ENCODE measurements around the gene SPIRE2.
A peak's percentile ranks its signal among the peaks of the same experiment; 100 is the strongest.

DNA sequence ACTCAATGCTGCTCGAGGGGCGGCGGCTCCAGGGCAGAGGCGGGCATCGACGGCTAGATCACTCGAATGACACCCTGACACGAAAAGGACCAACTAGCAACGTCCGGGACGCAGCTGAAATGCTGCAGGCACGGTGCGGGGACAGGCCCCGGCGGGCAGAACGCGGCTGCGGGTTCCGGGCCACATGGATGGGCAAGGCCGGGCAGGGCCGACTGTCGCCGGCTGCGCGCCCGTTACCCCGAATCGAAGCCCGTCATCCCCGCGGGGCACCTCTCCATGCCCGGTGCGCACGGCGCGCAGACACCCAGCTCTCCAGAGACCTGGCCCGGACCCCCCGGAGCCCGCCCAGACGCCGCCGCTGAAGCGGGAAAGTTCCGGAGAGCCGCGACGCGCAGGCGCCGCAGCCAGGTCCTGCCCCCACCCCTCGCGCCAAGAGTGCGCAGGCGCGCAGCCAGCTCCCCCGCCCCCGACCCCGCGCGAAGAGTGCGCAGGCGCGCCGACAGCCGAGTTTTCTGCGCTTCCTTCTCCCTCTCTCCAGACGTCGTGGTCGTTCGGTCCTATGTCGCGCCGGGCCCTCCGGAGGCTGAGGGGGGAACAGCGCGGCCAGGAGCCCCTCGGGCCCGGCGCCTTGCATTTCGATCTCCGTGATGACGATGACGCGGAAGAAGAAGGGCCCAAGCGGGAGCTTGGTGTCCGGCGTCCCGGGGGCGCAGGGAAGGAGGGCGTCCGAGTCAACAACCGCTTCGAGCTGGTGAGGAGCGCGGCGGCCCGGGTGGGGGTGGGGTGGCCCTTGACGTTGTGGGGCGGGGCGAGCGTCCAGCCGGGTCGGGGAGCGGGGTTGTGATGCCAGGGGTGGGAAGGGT, 45.1 kb downstream of the SPIRE2 start, which contains the start of gene TCF25:
- TF ChIP-seq POLR2A (IDR thresholded peaks at IDR 0.05) = peak; percentile 90 to 94
- TF ChIP-seq, protein P1, sequence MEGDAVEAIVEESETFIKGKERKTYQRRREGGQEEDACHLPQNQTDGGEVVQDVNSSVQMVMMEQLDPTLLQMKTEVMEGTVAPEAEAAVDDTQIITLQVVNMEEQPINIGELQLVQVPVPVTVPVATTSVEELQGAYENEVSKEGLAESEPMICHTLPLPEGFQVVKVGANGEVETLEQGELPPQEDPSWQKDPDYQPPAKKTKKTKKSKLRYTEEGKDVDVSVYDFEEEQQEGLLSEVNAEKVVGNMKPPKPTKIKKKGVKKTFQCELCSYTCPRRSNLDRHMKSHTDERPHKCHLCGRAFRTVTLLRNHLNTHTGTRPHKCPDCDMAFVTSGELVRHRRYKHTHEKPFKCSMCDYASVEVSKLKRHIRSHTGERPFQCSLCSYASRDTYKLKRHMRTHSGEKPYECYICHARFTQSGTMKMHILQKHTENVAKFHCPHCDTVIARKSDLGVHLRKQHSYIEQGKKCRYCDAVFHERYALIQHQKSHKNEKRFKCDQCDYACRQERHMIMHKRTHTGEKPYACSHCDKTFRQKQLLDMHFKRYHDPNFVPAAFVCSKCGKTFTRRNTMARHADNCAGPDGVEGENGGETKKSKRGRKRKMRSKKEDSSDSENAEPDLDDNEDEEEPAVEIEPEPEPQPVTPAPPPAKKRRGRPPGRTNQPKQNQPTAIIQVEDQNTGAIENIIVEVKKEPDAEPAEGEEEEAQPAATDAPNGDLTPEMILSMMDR (IDR thresholded peaks at IDR 0.05) = peak in 1 of 6 experiments; percentile 26
